GM12878 (cell line): ENCODE measurements around the gene DESI1. TPM values are rescaled to one million over a fixed set of nuclear protein-coding genes. Genes with fewer than 3 reads are reported as not detected.

ENCODE experiments used
- ATF7 ChIP-seq: fragments of 450-650 bp; IDR thresholded peaks from 2 replicates; pipeline ENCODE4 v1.6.1; 2016; ENCODE audit warnings: low read depth, mild to moderate bottlenecking
- BRCA1 ChIP-seq: IDR thresholded peaks from 2 replicates; pipeline ENCODE4 v1.6.1; 2011; ENCODE audit warnings: low read depth, low read length, improper control_type of control experiment
- CHD2 ChIP-seq: IDR thresholded peaks from 2 replicates; pipeline ENCODE4 v1.6.1; 2011; ENCODE audit warnings: low read depth, low read length, improper control_type of control experiment, borderline replicate concordance
- CREB1 ChIP-seq: IDR thresholded peaks from 2 replicates; pipeline ENCODE4 v1.6.1; 2012; ENCODE audit warnings: low read depth, mild to moderate bottlenecking, inconsistent platforms
- DPF2 ChIP-seq: fragments of 450-650 bp; IDR thresholded peaks from 2 replicates; pipeline ENCODE4 v1.6.1; 2017; ENCODE audit warnings: mild to moderate bottlenecking
- FOXM1 ChIP-seq: IDR thresholded peaks from 2 replicates; pipeline ENCODE4 v1.6.1; 2012; ENCODE audit warnings: low read depth, mild to moderate bottlenecking, inconsistent platforms, low read length, moderate library complexity
- GABPA ChIP-seq: IDR thresholded peaks from 2 replicates; pipeline ENCODE4 v1.6.1; 2014; ENCODE audit warnings: antibody characterized with exemption, low read depth, mild to moderate bottlenecking, inconsistent platforms
- HCFC1 ChIP-seq: fragments of 150-350 bp; IDR thresholded peaks from 2 replicates; pipeline ENCODE4 v1.6.1; 2014; ENCODE audit warnings: low read length
- HDGF ChIP-seq: fragments of 450-650 bp; IDR thresholded peaks from 2 replicates; pipeline ENCODE4 v1.6.1; 2016; ENCODE audit warnings: antibody characterized with exemption
- IKZF2 ChIP-seq, 2 experiments: fragments of 450-650 bp; IDR thresholded peaks; 2 replicates each; pipeline ENCODE4 v1.6.1; 2017; ENCODE audit warnings: mild to moderate bottlenecking in 2 of 2, moderate library complexity in 2 of 2
- JUND ChIP-seq: IDR thresholded peaks from 2 replicates; pipeline ENCODE4 v1.6.1; 2012; ENCODE audit warnings: low read depth, mild to moderate bottlenecking, low read length, improper control_type of control experiment, moderate library complexity
- KAT2A ChIP-seq: conservative IDR thresholded peaks from 2 replicates; pipeline ENCODE4 v1.6.1; 2011; ENCODE audit warnings: low read depth, low read length; ENCODE audit not compliant: control insufficient read depth
- MTA2 ChIP-seq: fragments of 450-650 bp; IDR thresholded peaks from 2 replicates; pipeline ENCODE4 v1.6.1; 2016; ENCODE audit warnings: low read depth, mild to moderate bottlenecking, moderate library complexity
- NBN ChIP-seq: fragments of 450-650 bp; IDR thresholded peaks from 2 replicates; pipeline ENCODE4 v1.6.1; 2016
- NFXL1 ChIP-seq: fragments of 450-650 bp; IDR thresholded peaks from 2 replicates; pipeline ENCODE4 v1.6.1; 2017; ENCODE audit warnings: antibody characterized with exemption, mild to moderate bottlenecking, borderline replicate concordance
- RAD51 ChIP-seq: fragments of 450-650 bp; IDR thresholded peaks from 2 replicates; pipeline ENCODE4 v1.6.1; 2016; ENCODE audit warnings: moderate library complexity, mild to moderate bottlenecking, inconsistent platforms
- RB1 ChIP-seq: fragments of 450-650 bp; formaldehyde crosslinking; IDR thresholded peaks from 2 replicates; pipeline ENCODE4 v1.6.1; 2017; ENCODE audit warnings: mild to moderate bottlenecking, borderline replicate concordance
- SUPT20H ChIP-seq: IDR thresholded peaks from 2 replicates; pipeline ENCODE4 v1.6.1; 2011; ENCODE audit warnings: low read depth, mild to moderate bottlenecking, low read length, moderate library complexity, borderline replicate concordance; ENCODE audit not compliant: control insufficient read depth
- TCF3 ChIP-seq: IDR thresholded peaks from 2 replicates; pipeline ENCODE4 v1.6.1; 2012; ENCODE audit warnings: low read depth, mild to moderate bottlenecking, low read length, borderline replicate concordance; ENCODE audit not compliant: insufficient read depth
- ZNF207 ChIP-seq: fragments of 450-650 bp; IDR thresholded peaks from 2 replicates; pipeline ENCODE4 v1.6.1; 2014; ENCODE audit warnings: antibody characterized with exemption, mild to moderate bottlenecking, borderline replicate concordance
- polyA plus RNA-seq, 11 experiments: library from polyadenylated mRNA; depleted of rRNA in 4 of 11; unstranded in 6 of 11; stranded (reverse) in 5 of 11; fragments of >200 nt; fragmentation: Nextera tagmentation in 4 of 11; fragmentation: Illumina TruSeq in 1 of 11; extraction: Ambion mirVana in 4 of 11; extraction: Trizol in 1 of 11; gene quantifications; 1 replicate in 1 of 11; 2 replicates in 10 of 11; pipeline versions ENCODE4 v1.2.1 to v1.2.3, GENCODE V29; 2011 to 2016; ENCODE audit warnings: inconsistent platforms in 2 of 11, missing spikeins in 2 of 11, low read depth in 1 of 11
- total RNA-seq, 4 experiments: library from RNA; depleted of rRNA in 3 of 4; stranded (reverse); fragments of >200 nt in 3 of 4; fragmentation: Illumina TruSeq in 1 of 4; extraction: Trizol in 1 of 4; gene quantifications; 2 replicates each; pipeline versions ENCODE4 v1.2.1 to v1.2.3, GENCODE V29; 2013 to 2021
- TF ChIP-seq, protein P1 (sequence below), 3 experiments: IDR thresholded peaks in 2 of 3; conservative IDR thresholded peaks in 1 of 3; 2 replicates each; pipeline ENCODE4 v1.5.1; 2011; ENCODE audit warnings: low read depth in 3 of 3, low read length in 3 of 3, mild to moderate bottlenecking in 3 of 3, control low read depth in 2 of 3, moderate library complexity in 2 of 3, inconsistent platforms in 1 of 3, mixed read lengths in 1 of 3; ENCODE audit not compliant: control insufficient read depth in 2 of 3, insufficient read depth in 1 of 3; ENCODE audit errors: extremely low read depth in 1 of 3
- TF ChIP-seq, protein P2 (sequence below): fragments of 450-650 bp; IDR thresholded peaks from 2 replicates; pipeline ENCODE4 v1.6.1; 2017; ENCODE audit warnings: low read depth, mild to moderate bottlenecking, moderate library complexity
- TF ChIP-seq, protein P3 (sequence below): fragments of 450-650 bp; IDR thresholded peaks from 2 replicates; pipeline ENCODE4 v1.6.1; 2018; ENCODE audit warnings: borderline replicate concordance, mild to moderate bottlenecking; ENCODE audit not compliant: partially characterized antibody
- TF ChIP-seq, protein P4 (sequence below): IDR thresholded peaks from 2 replicates; pipeline ENCODE4 v1.6.1; 2011; ENCODE audit warnings: low read depth, low read length, improper control_type of control experiment, borderline replicate concordance

The DESI1 gene
- total and polyA plus RNA-seq, 10 of the 15 experiments (the other 5 are each of a cell fraction or from before 2014, with no cell fraction given): 8.0 to 76.8 (median 40.6) TPM

DNA sequence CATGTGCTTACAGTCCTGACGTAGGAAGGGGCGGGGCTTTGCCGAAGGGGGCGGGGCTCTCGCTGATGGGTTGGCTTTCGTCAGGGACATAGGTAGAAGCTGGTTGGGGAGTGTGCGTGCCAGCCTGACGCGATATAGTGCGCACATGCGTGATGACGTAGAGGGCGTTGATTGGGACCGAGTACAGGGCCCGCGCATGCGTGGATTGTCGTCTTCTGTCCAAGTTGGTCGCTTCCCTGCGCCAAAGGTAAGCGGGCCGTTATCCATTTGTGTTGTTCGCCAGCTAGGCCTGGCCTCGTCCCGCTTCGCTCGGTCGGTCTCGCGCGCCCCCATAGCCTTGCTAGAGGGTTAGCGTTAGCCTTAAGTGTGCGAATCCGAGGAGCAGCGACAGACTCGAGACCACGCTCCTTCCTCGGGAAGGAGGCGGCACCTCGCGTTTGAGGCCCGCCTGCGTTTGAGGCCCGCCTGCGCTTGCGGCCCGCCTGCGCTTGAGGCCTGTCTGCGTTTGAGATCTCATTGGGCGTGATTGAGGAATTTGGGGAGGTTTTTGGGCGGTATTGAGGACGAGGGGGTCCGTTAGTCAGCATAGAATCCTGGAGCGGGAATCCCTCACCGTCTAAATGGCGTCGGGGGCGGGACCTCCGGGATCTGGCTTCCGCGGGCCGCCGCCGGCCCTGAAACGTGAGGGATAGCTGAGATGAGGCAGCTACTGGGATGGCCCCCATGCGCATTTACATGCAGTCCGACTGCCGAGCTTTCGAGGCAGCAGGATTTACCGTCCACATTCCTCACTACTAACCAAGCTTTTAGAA lies 462 bp upstream of the DESI1 start, which contains the start of gene XRCC6 (continued):
- 0 out of 2 replicates have a peak, but pooled peaks have one; percentile 3 for TF ChIP-seq CHD2
- TF ChIP-seq DPF2: no peak; the same call in 1 of the 2 replicates
- TF ChIP-seq TCF3: no peak
- peak; percentile 97 for TF ChIP-seq NBN
- TF ChIP-seq CREB1: peak; percentile 98
- no peak for TF ChIP-seq BRCA1
- TF ChIP-seq JUND: no peak
- TF ChIP-seq, protein P1, sequence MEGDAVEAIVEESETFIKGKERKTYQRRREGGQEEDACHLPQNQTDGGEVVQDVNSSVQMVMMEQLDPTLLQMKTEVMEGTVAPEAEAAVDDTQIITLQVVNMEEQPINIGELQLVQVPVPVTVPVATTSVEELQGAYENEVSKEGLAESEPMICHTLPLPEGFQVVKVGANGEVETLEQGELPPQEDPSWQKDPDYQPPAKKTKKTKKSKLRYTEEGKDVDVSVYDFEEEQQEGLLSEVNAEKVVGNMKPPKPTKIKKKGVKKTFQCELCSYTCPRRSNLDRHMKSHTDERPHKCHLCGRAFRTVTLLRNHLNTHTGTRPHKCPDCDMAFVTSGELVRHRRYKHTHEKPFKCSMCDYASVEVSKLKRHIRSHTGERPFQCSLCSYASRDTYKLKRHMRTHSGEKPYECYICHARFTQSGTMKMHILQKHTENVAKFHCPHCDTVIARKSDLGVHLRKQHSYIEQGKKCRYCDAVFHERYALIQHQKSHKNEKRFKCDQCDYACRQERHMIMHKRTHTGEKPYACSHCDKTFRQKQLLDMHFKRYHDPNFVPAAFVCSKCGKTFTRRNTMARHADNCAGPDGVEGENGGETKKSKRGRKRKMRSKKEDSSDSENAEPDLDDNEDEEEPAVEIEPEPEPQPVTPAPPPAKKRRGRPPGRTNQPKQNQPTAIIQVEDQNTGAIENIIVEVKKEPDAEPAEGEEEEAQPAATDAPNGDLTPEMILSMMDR (IDR thresholded peaks at IDR 0.05 in 2 of 3, conservative IDR thresholded peaks at IDR 0.05 in 1 of 3; ENCODE audit: control insufficient read depth in 2 of 3, extremely low read depth in 1 of 3, insufficient read depth in 1 of 3, low read depth in 3 of 3, low read length in 3 of 3): 0 out of 6 replicates have a peak, but pooled peaks of 1 of the 3 experiments have one; percentile 5
- TF ChIP-seq IKZF2 (IDR thresholded peaks at IDR 0.05): peak; percentile 52 to 53; a peak in 2 of 4 replicates
- TF ChIP-seq HDGF: peak; percentile 89; the same call in 1 of the 2 replicates
- no peak for TF ChIP-seq NFXL1
- TF ChIP-seq RAD51: peak; percentile 35; the same call in 1 of the 2 replicates
- TF ChIP-seq ZNF207: peak; percentile 85; the same call in 1 of the 2 replicates
- TF ChIP-seq, protein P2, sequence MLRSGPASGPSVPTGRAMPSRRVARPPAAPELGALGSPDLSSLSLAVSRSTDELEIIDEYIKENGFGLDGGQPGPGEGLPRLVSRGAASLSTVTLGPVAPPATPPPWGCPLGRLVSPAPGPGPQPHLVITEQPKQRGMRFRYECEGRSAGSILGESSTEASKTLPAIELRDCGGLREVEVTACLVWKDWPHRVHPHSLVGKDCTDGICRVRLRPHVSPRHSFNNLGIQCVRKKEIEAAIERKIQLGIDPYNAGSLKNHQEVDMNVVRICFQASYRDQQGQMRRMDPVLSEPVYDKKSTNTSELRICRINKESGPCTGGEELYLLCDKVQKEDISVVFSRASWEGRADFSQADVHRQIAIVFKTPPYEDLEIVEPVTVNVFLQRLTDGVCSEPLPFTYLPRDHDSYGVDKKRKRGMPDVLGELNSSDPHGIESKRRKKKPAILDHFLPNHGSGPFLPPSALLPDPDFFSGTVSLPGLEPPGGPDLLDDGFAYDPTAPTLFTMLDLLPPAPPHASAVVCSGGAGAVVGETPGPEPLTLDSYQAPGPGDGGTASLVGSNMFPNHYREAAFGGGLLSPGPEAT: peak; percentile 83
- TF ChIP-seq RB1: peak; percentile 93
- peak; percentile 13; the same call in 1 of the 2 replicates for TF ChIP-seq MTA2
- TF ChIP-seq, protein P3, sequence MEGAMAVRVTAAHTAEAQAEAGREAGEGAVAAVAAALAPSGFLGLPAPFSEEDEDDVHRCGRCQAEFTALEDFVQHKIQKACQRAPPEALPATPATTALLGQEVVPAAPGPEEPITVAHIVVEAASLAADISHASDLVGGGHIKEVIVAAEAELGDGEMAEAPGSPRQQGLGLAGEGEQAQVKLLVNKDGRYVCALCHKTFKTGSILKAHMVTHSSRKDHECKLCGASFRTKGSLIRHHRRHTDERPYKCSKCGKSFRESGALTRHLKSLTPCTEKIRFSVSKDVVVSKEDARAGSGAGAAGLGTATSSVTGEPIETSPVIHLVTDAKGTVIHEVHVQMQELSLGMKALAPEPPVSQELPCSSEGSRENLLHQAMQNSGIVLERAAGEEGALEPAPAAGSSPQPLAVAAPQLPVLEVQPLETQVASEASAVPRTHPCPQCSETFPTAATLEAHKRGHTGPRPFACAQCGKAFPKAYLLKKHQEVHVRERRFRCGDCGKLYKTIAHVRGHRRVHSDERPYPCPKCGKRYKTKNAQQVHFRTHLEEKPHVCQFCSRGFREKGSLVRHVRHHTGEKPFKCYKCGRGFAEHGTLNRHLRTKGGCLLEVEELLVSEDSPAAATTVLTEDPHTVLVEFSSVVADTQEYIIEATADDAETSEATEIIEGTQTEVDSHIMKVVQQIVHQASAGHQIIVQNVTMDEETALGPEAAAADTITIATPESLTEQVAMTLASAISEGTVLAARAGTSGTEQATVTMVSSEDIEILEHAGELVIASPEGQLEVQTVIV: no peak
- no peak for TF ChIP-seq KAT2A
- TF ChIP-seq SUPT20H: no peak
- no peak for TF ChIP-seq FOXM1
- TF ChIP-seq ATF7: peak; percentile 87
- TF ChIP-seq HCFC1: peak; percentile 39
- TF ChIP-seq GABPA: peak; percentile 74
- TF ChIP-seq, protein P4, sequence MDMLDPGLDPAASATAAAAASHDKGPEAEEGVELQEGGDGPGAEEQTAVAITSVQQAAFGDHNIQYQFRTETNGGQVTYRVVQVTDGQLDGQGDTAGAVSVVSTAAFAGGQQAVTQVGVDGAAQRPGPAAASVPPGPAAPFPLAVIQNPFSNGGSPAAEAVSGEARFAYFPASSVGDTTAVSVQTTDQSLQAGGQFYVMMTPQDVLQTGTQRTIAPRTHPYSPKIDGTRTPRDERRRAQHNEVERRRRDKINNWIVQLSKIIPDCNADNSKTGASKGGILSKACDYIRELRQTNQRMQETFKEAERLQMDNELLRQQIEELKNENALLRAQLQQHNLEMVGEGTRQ: no peak; the same call in 1 of the 2 replicates
